ENCODE measurements around the gene LIPT2.

Gene LIPT2

DNA sequence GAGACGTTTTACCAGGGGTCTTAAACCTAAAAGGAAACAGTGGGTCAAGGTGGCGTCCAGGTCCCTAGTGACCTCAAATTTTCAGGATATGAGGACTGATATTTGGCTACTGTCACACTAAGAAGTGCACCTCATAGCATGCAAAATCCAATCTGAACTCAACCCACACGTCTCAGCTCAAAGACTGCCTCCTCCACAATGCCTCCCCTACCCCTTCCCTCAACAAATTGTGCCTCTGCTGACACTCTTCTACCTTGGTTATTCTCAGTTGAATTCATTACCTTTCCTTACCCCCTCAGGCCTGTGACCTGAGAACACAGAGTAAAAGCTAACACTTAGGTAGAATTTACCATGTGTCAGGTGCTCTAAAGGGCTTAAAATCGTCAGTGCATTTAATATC lies 12.4 kb upstream of the LIPT2 start:
- DNase-seq (ENCODE audit: insufficient read length, low spot score) (no peak), FAIRE-seq (peak; percentile 31)

DNA sequence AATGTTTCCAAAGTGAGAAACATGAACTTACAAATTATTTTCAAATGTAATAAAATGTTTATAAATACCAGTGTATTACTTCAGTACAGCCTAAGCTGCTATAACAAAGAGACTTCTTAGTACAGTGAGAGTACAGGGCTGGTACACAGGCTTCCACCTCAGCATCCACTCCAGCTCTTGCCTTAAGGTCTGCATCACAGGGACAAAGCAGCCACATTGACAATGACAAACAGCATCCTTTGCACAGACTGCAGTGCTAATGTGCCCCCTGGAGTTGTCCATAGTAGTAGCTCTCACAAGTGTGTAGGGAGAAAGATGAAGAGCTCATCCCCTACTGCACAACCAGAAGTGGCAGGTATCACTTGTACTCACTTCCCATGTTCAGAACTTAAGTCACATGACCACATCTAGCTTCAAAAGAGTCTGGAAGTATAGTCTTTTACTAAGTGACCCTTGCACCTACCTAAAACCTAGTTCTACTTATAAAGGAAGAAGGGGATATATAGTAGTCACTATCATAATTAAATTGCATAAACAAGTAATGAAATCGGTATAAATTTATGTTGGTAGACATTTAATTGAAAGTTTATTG lies 10.7 kb upstream of the LIPT2 start:
- no peak for FAIRE-seq

DNA sequence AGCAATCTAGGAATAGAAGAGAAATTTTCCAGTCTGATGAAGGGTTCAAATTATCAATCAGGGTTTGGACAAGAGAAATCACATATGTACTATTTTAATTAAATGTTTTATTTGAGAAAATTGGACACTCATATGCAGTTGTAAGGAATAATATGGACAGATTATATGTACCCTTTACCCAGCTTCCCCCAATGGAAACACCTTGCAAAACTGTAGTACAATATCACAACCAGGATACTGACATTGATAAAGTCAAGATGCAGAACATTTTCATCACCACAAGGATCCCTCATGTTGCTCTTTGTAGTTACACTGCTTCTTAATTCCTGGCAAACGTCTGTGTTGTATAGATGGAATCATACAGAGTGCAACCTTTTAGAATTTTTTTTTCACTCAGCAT lies 1.4 kb upstream of the LIPT2 start:
- no peak for FAIRE-seq

More for the DNA sequence above, 10.7 kb upstream of the LIPT2 start:
- no peak for DNase-seq (ENCODE audit: insufficient read length, low spot score)

DNA sequence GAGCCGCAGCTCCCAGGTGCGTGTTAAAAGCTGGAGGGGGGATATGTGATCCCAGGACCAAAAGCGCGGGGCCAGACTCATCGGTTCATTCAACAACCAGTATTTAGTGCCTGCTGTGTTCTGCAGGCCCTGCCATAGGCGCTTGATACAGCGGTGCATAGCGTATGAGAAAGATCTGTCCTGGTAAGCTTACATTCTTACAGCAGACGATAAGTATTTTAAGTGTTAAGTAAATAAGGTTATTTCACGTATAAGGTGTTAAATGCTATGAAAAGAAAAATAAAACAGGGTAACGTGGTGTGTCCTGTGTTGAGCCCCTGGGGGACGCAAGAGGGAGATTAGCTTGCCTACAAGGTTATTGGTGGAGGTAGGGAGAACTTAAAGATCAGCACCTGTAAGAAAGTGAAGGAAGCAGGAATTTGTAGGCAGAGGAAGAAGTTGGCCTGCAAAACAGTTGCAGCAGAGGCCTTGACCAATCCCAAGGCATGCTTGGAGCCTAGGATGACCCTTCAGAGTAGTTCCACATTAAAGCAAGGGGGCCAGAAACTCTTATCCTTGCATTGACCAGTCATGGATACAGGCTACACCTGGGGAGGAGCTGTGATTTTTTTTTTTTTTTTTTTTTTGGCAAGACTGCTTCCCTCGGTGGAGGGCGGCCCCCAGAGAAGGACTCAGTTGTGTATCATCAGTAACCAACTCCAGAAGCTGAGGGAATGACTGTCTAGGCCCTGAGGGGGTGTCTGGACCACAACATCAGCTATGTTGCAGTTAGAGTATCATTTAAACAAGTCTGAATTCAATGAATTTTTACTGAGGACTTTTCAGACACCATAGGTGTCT lies 487 bp upstream of the LIPT2 start:
- FAIRE-seq (no peak), DNase-seq (ENCODE audit: insufficient read length, low spot score) (peak; percentile 49)

More for the DNA sequence above, 1.4 kb upstream of the LIPT2 start:
- DNase-seq (ENCODE audit: insufficient read length, low spot score), result no peak

DNA sequence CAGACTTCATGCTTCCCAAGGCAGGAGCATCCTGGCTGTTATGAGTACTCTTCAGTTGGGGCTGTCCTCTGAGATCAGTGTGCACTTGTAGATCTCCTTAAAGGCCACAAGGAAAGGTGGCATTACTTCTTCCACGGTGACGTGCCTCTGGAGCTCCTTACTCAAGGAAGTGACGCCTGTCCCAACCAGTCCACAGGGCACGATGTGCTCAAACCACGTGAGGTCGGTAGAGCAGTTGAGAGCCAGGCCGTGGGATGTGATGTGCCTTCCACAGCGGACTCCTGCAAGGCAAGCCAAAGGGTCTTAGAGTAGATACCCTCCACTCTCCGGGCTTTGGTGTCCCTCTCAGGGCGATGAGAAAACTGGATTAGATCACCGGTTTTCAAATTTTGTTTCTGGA lies 1.4 kb downstream of the LIPT2 start:
- peak; percentile 58 for FAIRE-seq
- no peak for DNase-seq (ENCODE audit: insufficient read length, low spot score)

DNA sequence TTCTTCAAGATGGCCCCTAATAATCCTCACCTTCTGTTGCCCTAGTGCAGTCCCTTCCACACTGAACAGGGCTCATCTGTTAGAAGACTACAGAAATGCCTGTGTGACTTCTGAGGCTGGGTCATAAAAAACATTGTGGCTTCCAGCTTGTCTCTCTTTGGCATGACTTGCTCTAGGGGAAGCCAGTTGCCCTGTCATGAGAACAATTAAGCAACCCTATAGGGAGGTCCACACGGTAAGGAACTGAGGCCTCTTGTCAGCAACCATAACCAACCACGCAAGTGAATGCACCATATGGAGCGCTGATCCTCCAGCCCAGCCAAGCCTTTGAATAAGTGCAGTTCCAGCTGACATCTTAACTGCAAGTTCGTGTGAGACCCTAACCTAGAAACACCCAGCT lies 2.6 kb downstream of the LIPT2 start:
- no peak for FAIRE-seq
- DNase-seq (ENCODE audit: insufficient read length, low spot score), result no peak

DNA sequence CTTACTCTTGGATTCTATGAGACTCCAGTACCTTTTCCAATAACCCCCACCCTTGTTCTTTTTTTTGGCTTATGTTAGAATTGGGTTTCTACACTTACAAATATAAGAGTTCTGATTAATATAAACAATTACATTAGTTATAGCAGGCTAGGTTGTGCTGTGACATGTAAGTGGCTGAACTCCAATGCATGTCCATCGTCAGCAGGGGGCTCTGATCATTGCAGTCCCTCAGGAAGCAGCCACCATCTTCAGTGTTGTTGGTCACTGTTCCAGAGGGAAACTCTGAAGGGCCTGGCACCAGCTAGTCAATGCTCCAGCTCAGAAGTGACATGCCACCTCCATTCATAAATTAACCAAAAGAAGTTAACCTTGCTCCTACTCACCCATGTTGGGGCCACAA lies 5.6 kb downstream of the LIPT2 start:
- peak; percentile 84 for FAIRE-seq
- no peak for DNase-seq (ENCODE audit: insufficient read length, low spot score)

DNA sequence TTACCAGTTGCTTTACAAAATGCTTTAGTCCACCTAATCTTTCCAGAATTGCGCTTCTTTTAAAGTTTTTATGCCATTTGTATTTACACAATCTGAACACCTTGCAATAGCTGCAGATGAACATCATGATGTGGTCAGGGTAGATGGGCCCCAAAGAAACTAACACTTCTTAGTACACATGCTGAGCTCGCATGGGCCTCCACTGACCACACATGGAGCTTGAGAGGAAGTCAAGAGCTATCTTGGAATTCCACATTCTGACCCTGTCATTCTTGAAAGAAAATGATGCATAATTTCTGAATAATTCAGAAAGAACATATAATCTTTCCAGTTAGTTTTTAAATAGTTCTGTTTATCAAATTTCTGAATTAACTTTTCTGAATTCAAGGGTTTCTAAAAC lies 7.7 kb downstream of the LIPT2 start:
- FAIRE-seq (peak; percentile 67), DNase-seq (ENCODE audit: insufficient read length, low spot score) (no peak)

DNA sequence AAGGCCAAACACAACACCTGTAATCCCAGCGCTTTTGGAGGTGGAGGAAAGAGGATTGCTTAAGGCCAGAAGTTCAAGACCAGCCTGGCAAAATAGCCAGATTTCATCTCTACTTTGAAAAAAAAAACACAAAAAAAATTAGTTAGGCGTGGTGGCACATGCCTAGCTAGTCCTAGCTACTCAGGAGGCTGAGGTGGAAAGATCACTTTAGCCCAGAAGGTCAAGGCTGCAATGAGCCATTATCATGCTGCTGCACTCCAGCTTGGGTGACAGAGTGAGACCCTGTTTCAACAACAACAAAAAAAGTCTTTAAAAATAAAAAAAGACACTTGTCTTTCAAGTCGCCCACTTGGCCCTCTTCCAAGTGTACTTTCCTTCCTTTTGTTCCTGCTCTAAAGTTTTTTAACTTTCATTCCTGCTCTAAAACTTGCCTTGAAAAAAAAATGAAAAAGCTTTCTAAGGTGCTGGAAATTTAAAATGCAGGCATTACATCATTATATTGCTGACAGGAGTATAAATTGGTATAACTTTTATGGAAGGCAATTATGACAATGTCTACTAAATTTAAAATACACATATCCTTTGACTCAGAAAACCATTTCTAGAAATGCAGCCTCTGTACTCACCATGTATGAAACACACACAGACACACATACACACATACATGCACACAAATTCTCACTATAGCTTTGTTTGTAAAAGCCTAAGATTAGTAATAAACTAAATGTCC lies 12.7 kb downstream of the LIPT2 start:
- FAIRE-seq (no peak), DNase-seq (ENCODE audit: insufficient read length, low spot score) (no peak)

DNA sequence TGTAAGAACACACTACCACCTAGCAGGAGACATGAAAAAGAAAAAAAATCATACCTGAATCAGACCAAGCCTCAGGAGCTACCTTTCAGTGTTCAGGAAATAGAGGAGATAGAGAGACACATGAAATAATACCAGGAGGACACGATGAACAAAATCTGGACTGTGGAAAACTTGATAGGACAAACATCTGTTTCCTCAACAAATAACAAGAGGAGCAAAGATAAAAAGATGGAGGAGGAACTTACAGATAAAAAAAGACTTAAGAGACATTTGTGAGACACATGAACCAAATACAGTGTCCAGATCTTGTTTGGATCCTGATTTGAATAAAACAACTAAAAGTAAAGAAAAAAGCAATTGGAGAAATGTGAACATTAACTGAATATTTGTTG lies 13.8 kb downstream of the LIPT2 start:
- FAIRE-seq, result no peak
- DNase-seq (ENCODE audit: insufficient read length, low spot score), result no peak

DNA sequence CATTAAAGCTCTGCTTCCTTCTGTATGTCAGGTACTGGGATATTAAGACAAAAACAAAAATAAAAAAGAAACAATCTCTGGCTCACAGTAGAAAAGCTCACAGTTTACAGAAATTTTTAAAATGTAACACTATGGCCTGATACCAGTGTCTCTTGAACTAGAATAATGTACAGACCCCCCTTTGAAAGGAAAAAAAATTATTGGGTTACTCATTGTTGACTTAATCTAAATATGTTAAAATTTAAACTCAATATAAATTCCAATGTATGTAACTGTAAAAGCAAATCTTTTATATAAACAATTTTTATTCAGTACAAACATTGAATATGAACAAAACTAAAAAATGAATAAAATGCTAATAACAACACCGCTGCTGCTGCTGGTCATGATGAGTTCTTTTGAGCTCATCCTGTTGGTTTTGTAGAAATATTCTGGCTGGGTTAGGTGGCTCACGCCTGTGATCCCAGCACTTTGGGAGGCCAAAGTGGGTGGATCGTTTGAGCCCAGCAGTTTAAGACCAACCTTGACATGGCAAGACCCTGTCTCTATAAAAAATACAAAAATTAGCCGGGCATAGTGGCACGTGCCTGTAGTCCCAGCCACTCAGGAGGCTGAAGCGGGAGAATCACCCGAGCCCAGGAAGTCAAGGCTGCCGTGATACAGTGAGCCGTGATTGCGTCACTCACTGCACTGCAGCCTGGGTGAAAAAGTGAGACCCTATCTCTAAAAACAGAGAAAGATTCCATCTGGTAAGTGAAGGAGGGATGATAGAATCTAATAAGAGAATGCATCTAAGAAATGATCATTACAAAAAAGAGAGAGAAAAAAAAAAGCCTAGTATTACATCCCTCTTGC lies 14.4 kb downstream of the LIPT2 start:
- FAIRE-seq, result no peak
- no peak for DNase-seq (ENCODE audit: insufficient read length, low spot score)

DNA sequence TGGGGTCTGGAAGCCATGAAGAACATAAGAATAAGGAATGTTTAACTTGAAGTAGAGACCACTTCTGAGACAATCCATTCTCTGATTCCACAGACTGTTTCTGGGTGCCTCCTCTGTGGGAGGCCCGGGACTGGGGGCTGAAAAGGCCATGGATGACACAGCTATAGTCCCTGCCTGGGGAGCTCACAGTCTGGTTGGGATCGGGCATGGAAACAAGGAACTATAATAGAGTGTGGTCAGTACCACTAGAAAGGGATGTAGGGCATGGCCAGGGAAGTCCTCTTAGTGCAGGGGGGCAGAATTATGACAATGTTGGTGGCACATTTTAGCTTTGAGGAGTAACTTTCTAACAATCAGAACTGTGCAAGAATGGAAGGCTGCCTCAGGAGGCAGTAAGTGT lies 17.0 kb downstream of the LIPT2 start:
- DNase-seq (ENCODE audit: insufficient read length, low spot score) (no peak), FAIRE-seq (no peak)

DNA sequence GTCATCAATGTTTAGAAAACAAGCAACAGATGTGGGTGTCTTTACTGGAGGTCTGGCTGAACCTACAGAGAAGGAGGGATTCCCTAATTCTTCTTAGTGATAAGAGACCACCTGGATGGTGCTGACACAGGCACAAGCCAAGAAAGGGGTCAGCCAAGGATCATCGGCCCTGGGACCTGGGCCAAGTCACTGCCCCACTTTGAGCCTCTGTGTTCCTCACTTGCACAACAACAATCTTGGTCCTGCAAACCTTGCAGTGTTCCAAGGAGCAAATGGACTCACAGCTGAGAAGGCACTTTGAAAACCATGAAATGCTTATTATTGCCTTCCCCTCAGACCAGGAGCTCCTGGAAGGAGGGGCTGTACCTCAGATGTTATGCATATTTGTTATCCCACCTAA lies 19.2 kb downstream of the LIPT2 start:
- DNase-seq (ENCODE audit: insufficient read length, low spot score) (no peak), FAIRE-seq (no peak)

DNA sequence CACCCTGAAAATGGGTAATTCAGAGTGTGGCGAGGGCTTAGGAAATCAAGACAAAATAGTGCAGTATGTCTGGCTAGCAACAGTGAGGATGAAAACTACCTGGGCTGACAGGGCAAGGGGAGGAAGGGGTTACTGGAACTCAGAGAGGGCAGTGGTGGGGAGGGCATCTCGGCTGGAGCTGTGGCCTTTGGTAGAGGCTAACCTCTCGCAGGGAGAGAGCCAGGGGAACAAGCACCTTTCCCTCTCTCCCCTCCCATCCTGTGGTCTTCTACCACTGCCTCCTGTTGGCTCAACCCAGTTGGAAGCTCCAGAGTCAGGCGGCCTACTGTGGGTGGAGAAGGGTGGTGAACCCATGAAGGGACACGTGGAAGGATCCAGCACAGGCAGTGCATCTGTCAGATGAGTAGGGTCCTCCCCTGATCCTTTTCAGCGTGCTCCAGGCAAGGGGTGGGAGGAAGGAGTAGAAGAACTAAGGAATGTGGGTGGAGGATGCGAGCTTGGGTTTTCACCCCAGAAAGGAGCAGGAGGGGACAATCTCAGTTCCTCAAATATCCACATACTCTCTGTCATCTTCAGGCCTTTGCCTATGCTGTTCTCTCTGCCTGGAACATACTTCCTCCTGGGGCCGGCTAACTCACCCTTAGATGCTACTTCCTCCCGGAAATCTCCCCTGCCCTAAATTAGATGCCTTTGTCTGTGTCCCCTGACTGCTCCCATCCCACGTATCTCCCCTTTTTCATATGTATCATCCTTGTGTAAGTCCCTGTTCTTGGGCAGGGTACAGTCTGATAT lies 19.9 kb downstream of the LIPT2 start:
- FAIRE-seq (no peak), DNase-seq (ENCODE audit: insufficient read length, low spot score) (no peak)

DNA sequence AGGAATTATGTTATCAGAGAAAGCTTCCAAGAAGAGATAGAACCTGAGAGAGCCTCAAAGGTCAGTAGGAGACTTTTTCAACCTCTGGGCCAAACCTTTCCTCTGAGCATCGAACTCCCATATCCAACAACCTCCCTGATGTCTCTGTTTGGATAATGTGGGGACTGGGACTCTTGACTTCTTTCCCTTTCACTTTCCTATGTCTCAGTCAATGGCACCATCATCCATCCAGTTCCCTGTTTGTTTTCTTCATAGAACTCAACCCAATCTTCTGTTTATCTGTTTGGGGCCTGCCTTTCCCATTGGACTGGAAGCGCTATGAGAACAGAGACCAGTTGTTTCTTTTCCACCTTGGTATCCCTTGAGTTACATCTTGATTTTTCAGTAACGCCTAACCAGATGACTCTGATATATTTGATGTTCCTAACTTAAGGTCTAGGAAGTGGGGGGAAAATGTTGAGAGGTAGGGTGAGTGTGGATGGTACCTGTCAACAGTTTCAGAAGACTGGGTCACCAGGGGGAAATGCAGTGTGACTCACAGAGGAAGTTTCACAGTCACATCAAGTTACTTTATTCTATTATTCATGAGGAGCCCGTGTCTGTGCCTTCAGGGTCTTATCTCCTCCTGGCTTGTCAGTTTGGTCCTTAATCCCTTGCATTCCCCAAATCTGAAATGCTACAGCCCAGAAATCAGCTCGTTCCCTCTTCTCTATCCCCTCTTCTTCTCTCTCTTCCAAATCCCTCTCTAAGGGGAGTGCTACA lies 21.7 kb downstream of the LIPT2 start:
- no peak for FAIRE-seq

DNA sequence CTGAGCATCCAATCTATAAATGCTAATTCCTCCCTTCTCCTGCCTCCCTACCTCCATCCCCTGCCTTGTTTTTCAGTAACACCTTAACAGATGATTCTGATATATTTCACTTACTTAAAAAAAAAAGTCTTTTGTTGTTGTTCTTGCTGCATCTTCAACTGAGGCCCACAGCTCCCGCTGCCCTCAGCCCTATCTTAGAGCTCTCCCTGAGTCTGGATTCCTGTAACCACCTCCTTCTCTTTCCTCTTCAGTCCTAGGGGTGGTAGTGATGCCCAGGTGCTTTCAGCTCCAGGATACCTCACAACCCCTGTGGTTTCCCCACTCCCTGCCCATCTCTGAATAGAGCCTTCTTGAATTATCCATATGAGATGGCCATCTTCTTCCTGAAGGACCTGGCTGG lies 22.5 kb downstream of the LIPT2 start:
- no peak for FAIRE-seq
- no peak for DNase-seq (ENCODE audit: insufficient read length, low spot score)

More for the DNA sequence above, 21.7 kb downstream of the LIPT2 start:
- no peak for DNase-seq (ENCODE audit: insufficient read length, low spot score)

DNA sequence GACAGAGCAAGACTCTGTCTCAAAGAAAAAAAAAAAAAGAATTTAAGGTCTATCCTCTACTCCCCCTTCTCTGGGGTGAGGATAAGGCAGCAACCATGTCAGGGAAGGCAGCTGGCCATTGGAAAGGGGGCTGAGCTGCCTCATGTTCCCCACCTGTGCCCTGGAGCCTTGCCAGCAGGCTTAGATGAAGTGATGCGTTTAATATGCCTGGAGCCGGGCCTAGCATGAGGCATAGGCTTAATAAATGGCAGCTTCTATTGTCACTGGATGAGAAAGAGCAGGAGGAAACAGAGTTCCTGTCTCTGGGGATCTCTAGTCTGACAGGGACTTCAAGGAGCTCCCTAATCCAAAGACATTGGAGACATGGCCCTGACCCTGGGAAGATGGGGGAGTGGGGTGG lies 23.0 kb downstream of the LIPT2 start:
- FAIRE-seq (no peak), DNase-seq (ENCODE audit: insufficient read length, low spot score) (no peak)

DNA sequence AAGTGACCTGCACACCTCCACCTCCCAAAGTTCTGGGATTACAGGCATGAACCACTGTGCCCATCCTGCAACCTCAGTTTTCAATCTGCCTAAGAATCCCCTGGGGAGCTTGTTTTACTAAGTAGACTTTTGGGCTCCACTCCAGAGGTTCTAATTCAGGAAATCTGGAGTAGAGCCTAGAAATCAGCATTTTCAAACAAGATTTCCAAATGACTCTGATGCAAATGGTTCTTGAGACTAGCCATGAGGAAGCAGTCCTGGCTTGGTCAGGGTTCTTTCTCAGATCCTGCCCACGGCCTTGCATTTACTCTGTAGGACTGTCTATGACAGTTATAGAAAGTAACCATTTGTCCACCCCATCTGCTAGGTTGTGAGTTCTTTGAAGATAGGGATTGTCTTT lies 24.6 kb downstream of the LIPT2 start:
- FAIRE-seq (no peak), DNase-seq (ENCODE audit: insufficient read length, low spot score) (no peak)

DNA sequence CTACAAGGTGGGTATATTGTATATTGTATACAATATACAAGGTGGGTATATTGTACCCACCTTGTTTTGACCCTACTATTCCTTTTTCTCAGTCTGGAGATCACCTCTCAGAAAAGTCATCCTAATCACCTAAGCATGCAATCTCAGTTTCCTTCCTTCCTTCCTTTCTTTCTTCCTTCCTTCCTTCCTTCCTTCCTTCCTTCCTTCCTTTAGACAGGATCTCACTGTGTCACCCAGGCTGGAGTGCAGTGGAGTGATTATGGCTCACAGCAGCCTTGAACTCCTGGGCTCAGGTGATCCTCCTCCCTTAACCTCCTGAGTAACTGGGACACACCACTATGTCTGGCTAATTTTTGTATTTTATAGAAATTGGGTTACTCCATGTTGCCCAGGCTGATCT lies 25.0 kb downstream of the LIPT2 start:
- FAIRE-seq (no peak), DNase-seq (ENCODE audit: insufficient read length, low spot score) (no peak)

Data from HTR-8/SVneo (cell line).